IPS-NIHi11 (cell line): ENCODE results near the gene RFX8.
A peak's percentile ranks its signal among the peaks of the same experiment; 100 is the strongest.
"Not testable (repeated sequence)": the region's sequence is repeated elsewhere in the genome, so short reads cannot be mapped to it uniquely, and the experiment has no call there.

Experiments used
- DNase-seq: peaks from one replicate; pipeline ENCODE4 v3.0.0; 2012; ENCODE audit warnings: mixed read lengths, low spot score

The RFX8 gene

GRCh38 chr2:101440127-101440738, 34.7 kb downstream of the RFX8 start:
- DNase-seq: no peak

- DNase-seq: no peak
Measured at GRCh38 chr2:101439716-101440115, 35.2 kb downstream of the RFX8 start.

- not testable (repeated sequence) for DNase-seq
Measured at GRCh38 chr2:101438555-101438954, 36.4 kb downstream of the RFX8 start.

GRCh38 chr2:101435001-101435862, 39.7 kb downstream of the RFX8 start:
- DNase-seq: peak; percentile 79

- no peak for DNase-seq
Measured at GRCh38 chr2:101433465-101433864, 41.4 kb downstream of the RFX8 start.

GRCh38 chr2:101432411-101433181, 42.3 kb downstream of the RFX8 start:
- no peak for DNase-seq

GRCh38 chr2:101431486-101431885, 43.4 kb downstream of the RFX8 start:
- no peak for DNase-seq

- no peak for DNase-seq
Measured at GRCh38 chr2:101430156-101430555, 44.8 kb downstream of the RFX8 start.

- no peak for DNase-seq
Measured at GRCh38 chr2:101429453-101429852, 45.5 kb downstream of the RFX8 start.

- DNase-seq: no peak
Measured at GRCh38 chr2:101428422-101429176, 46.3 kb downstream of the RFX8 start.

GRCh38 chr2:101427743-101428142, 47.2 kb downstream of the RFX8 start:
- DNase-seq: no peak

- DNase-seq: no peak
Measured at GRCh38 chr2:101427240-101427639, 47.7 kb downstream of the RFX8 start.

- DNase-seq: no peak
Measured at GRCh38 chr2:101426822-101427221, 48.1 kb downstream of the RFX8 start.

- DNase-seq: no peak
Measured at GRCh38 chr2:101420623-101421022, 54.3 kb downstream of the RFX8 start.

- peak; percentile 71 for DNase-seq
Measured at GRCh38 chr2:101419096-101419663, 55.7 kb downstream of the RFX8 start.

- no peak for DNase-seq
Measured at GRCh38 chr2:101418460-101419095, 56.3 kb downstream of the RFX8 start.

- DNase-seq: no peak
Measured at GRCh38 chr2:101416609-101417008, 58.3 kb downstream of the RFX8 start.

- DNase-seq: no peak
Measured at GRCh38 chr2:101415884-101416283, 59.0 kb downstream of the RFX8 start.

- DNase-seq: no peak
Measured at GRCh38 chr2:101415220-101415619, 59.7 kb downstream of the RFX8 start.

- no peak for DNase-seq
Measured at GRCh38 chr2:101412092-101412694, 62.7 kb downstream of the RFX8 start.

GRCh38 chr2:101410746-101411145, 64.2 kb downstream of the RFX8 start:
- DNase-seq: no peak
